GM20431 (cell line): ENCODE results near the gene SNTG2.

Experiments
- in situ Hi-C: fragments of 300-500 bp; cut with MseI, MboI; formaldehyde crosslinking; loops from one replicate; pipeline ENCODE4 v1.15.0; 2020; ENCODE audit warnings: low sequenced_read_pairs; ENCODE audit not compliant: unreplicated experiment

The SNTG2 gene

GRCh38 chr2:981759-982158 lies 31.1 kb downstream of the SNTG2 start:
- in situ Hi-C loops, result no loop called here

- in situ Hi-C loops, result no loop called here
Observed at GRCh38 chr2:985317-985898, 34.8 kb downstream of the SNTG2 start.

GRCh38 chr2:987789-988188 lies 37.1 kb downstream of the SNTG2 start:
- in situ Hi-C loops, result no loop called here

GRCh38 chr2:989781-990467 lies 39.3 kb downstream of the SNTG2 start:
- in situ Hi-C loops, result no loop called here

- in situ Hi-C loops, result no loop called here
Observed at GRCh38 chr2:990970-991369, 40.3 kb downstream of the SNTG2 start.

- in situ Hi-C loops, result no loop called here
Observed at GRCh38 chr2:1002350-1002749, 51.7 kb downstream of the SNTG2 start.

DNA sequence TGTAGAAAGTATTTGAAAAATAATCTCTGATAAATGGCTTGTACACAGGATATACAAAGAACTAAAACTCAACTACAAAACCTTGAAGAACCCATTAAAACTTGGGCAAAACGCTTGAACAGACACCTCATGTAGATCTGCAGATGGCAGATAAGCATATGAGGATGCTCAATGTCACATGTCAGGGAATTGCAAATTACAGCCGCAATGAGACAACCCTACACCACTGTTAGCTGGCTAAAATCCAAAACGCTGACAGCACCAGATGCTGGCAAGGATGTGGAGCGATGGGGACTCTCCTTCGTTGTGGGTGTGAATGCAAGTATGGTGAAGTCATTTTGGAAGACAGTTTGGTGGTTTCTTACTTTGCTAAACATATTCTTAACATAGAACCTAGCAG lies 53.7 kb downstream of the SNTG2 start:
- in situ Hi-C loops, result no loop called here

DNA sequence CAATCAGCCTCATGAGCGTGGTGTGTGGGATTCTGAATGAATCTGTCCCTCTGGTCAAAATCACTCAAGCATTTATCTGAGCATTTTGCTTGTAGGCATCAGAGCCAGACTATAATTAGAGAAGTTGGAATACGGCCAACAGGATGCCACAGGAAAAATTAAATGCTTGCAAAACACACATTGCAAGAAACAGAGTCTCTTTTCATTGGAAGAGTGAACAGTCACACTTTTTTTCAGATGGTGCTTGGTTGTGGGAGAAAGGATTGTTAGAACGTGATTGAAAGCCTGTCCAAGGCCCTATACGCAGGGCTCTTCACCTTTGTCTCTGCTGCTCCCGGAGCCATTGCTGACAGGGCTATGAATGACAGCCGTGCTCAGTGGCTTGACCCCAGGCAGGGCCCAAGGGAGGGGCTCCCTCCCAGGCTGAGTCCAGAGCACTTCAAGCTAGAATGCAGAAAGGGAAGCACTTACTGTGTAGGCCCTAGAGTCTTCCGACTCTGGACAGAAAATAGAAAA lies 59.8 kb downstream of the SNTG2 start:
- in situ Hi-C loops, result no loop called here

DNA sequence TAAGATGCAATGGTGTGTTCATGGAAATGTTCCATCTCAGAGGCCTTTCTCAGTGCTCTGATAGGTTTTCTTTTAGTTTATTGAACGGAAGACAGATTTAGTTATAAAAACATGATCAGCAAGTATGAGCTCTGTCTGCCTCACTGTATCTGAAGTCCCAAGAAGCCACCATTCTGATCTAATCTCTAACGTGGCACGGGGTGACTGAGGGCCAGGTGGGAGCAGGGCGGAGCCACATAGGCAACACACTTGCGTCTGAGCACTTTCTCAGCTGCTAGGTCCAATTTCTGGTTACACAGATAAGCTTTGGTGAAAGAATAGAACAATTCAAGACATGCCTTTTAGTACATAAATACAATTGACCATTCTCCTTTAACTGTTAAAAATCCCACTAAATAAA lies 60.4 kb downstream of the SNTG2 start:
- in situ Hi-C loops, result no loop called here

DNA sequence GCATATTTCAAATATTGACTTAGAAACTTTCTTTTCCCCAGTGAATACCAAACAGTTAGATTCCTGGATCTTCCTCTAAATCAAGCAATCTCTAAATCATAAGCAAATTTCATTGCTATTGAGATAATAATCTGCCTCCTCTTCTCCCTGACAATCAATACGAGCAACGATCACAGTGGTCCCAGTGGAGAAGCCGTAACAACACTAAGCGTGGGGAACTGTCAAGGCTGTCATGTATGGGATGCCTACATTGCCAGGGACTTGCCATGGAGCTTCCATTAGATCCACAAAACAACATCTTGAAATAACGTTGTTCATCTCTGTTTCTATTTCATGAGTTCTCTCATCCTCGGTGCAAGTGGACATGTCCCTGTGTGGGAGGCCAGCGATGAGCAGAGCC lies 61.3 kb downstream of the SNTG2 start:
- in situ Hi-C loops, result no loop called here

GRCh38 chr2:1014802-1015201 lies 64.2 kb downstream of the SNTG2 start:
- in situ Hi-C loops, result no loop called here

GRCh38 chr2:1016500-1016899 lies 65.9 kb downstream of the SNTG2 start:
- in situ Hi-C loops, result no loop called here

- in situ Hi-C loops, result no loop called here
Observed at GRCh38 chr2:1017827-1018226, 67.2 kb downstream of the SNTG2 start.

DNA sequence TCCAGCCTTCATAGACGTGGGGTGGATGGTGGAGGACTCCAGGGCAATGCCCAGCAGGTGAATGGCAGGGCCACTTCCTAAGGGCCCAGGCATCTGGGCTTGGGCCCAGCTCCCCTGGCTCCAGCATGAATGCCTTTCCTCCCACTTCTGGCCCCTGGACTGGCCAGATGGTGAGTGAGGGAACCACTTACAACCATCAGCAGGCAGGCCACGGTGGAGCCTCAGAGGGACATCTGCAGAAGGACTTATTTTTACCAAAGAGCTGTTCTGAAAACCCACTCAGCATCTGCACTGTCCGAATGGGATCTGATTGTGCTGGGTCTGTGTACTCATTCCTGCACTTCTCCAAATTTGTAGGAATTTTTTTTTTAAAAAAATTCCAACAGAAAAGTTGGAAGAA lies 69.6 kb downstream of the SNTG2 start:
- in situ Hi-C loops, result no loop called here

- in situ Hi-C loops, result no loop called here
Observed at GRCh38 chr2:1022178-1022577, 71.5 kb downstream of the SNTG2 start.

DNA sequence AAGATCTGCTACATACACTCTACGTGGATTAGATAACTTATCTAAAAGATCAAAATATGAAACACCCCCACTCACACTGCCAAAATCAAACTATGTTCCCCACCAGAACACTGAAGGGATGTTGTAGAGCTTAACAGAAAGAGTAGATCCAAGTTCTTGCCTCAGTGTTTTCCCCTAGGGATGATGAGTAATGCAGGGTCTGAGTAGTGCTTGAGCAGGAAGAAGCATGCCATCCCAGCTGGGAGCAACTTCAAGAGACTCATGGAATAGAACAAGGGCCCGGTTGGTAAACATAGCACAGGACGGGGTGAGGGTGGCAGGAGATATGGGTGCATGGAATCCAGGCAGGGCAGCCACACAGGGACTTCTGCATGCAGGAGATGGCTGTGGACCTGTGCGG lies 74.3 kb downstream of the SNTG2 start:
- in situ Hi-C loops, result no loop called here

DNA sequence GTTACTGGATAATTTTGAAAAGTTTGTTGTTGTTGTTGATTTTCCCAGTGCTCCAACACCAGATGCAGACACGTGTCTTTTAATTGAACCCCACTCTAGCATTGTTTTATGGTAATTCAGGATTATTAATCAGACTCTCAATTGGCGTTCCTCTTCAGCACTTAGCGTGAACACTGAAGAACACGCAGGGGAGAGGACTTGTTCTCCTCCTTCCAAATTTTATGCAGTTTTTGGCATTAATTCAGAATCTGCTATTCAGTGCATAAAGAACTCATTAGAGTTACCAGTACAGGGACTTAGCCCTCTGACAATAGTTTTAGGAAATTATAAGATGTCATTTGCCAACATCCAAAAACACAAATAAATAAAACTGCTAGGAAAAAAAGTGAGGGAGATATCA lies 75.5 kb downstream of the SNTG2 start:
- in situ Hi-C loops, result no loop called here

GRCh38 chr2:1028831-1029230 lies 78.2 kb downstream of the SNTG2 start:
- in situ Hi-C loops, result no loop called here

GRCh38 chr2:1032030-1032429 lies 81.4 kb downstream of the SNTG2 start:
- in situ Hi-C loops, result no loop called here

- in situ Hi-C loops, result no loop called here
Observed at GRCh38 chr2:1033069-1033468, 82.4 kb downstream of the SNTG2 start.

DNA sequence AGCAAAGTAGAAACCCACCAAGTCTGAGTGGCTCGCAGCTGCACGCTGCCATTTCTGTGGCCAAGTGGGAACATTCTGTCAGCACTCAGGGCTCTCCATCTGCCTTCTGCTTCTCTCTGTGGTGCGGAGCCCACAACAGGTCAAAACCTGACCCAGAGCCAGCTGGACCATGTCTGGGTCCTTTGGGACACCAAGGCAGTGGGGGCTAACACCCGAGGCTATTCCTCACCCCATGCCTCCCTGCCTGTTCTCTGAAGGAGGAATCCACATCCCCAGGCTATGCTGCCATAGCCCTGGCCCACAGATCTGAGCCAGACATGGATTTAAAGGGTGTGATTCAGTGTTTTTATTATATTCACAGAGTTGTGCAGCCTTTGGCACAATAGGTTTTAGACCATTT lies 86.4 kb downstream of the SNTG2 start:
- in situ Hi-C loops, result no loop called here

GRCh38 chr2:1039549-1039948 lies 88.9 kb downstream of the SNTG2 start:
- in situ Hi-C loops, result no loop called here
